ENCODE measurements around the gene ANKMY1.

ANKMY1 gene

DNA sequence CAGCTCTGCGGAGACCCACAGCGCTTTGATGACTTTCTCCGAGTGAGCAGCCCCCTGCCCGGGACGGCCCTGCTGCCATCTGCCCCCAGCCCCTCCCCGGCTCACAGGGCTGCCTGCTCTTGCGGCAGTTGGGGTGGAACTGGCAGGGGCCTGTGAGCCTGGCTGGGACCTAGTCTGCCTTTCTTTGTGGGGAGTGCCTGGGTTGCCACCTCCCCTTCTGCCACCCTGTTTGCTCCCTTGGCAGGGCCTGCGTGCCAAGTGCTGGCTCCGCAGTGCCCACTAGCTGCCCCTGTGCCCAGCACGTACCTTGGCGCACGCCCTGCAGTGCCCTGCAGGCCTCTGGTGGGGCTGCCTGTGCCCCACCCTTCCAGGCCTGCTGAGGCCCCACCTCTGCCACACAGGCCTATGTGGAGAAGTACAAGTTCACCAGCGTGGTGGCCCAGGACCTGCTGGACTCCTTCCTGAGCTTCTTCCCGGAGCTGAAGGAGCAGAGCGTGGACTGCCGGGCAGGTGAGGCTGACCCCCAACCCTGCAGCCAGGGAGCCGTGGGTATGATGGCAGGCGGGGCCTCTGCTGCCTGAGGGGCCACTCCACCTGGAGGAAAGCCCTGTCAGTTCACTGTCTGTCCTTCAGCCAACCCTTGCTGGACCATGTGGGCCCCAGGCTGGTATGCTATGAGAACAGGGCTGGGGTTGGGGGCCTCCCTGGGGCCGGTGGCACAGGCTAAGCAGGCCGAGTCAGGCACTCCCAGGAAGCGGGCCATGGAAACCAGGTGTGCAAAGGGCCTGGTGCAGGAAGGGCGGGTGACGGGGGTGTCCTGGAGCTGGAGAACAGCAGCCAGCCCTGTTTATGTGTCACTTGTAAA lies 17.5 kb upstream of the ANKMY1 start:
- Histone ChIP-seq H3K36me3 (ENCODE audit: control insufficient read depth, insufficient read depth, low read length) (no peaks in the 10 kb centered on the region), H3K9ac (ENCODE audit: low read depth, low read length) (no peak overlapping the region), H3K27me3 (ENCODE audit: control insufficient read depth, insufficient read depth, low read length) (peaks cover under 1% of the 10 kb centered on the region), H3K4me3 (ENCODE audit: low read depth, low read length) (no peak overlapping the region), H3K9me3 (ENCODE audit: control insufficient read depth, insufficient read depth, low read length) (no peaks in the 10 kb centered on the region), H3K4me1 (ENCODE audit: control insufficient read depth, insufficient read depth, low read length) (no peaks in the 10 kb centered on the region)

DNA sequence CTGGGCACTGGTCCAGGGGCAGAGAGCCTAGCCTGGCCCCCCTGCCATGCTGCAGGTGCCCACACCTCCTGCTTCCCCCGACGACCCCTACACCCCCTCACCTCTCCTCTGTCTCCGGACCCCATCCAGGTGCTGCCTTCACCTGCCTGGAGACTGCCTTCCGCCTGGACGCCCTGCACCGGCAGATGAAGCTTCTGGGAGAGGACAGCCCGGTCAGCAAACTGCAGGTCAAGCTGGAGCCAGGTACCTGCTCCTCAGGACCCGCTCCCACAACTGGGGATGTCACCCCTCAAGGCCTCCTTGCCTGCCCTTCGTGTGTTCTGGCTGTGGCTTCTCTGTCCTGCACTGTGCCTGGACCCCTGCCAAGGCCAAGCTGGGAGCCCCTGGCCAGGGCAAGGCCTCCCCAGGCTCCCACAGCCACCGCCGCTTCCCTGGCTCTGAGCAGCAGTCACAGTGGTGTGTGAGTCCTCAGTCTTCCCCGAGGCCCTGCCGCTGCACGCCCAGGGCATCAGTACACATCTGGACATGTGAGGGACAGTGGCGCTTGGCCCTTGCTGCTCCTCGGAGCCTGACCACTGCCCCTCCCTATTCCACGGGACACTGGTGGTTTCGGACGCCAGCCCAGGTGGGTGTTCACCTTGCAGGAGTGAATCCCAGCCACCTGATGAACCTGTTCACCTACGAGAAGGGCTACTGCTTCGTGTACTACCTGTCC lies 16.8 kb upstream of the ANKMY1 start:
- H3K36me3 ChIP-seq (ENCODE audit: control insufficient read depth, insufficient read depth, low read length): no peaks in the 10 kb centered on the region
- H3K9ac ChIP-seq (ENCODE audit: low read depth, low read length): no peak overlapping the region
- H3K4me3 ChIP-seq (ENCODE audit: low read depth, low read length): no peak overlapping the region
- peaks cover 9% of the 10 kb centered on the region for H3K27me3 ChIP-seq (ENCODE audit: control insufficient read depth, insufficient read depth, low read length)
- no peaks in the 10 kb centered on the region for H3K4me1 ChIP-seq (ENCODE audit: control insufficient read depth, insufficient read depth, low read length)
- H3K9me3 ChIP-seq (ENCODE audit: control insufficient read depth, insufficient read depth, low read length): no peaks in the 10 kb centered on the region

DNA sequence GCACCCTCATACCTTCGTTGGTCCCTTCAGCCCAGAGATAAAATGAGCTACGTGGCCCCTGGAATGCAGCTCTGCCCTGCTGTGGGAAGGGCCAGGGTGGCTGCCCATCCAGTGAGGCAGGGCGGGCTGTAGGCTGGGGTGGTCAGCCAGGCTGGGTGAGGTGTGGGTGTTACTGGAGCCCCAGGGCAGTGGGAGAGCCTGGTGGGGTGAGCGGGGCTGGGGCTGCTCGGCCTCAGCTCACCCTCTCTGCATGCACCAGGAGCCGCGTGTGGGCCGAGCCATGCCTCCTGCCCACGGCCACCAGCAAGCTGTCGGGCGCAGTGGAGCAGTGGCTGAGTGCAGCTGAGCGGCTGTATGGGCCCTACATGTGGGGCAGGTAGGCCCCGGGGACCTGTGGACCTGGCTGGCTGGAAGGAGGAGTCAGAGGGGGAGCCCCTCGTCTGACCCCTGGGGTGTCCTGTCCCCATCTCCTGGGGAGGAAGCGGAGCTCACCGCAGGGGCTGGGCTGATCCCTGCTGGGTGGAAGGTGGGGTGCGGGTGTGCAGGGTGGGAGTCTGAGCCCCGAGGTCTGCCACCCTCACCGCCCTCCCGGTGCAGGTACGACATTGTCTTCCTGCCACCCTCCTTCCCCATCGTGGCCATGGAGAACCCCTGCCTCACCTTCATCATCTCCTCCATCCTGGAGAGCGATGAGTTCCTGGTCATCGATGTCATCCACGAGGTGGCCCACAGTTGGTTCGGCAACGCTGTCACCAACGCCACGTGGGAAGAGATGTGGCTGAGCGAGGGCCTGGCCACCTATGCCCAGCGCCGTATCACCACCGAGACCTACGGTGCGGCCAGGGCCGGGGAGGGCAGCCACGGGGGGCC lies 16.0 kb upstream of the ANKMY1 start:
- Histone ChIP-seq H3K4me1 (ENCODE audit: control insufficient read depth, insufficient read depth, low read length) (no peaks in the 10 kb centered on the region), H3K9me3 (ENCODE audit: control insufficient read depth, insufficient read depth, low read length) (no peaks in the 10 kb centered on the region), H3K36me3 (ENCODE audit: control insufficient read depth, insufficient read depth, low read length) (no peaks in the 10 kb centered on the region), H3K27me3 (ENCODE audit: control insufficient read depth, insufficient read depth, low read length) (peaks cover 14% of the 10 kb centered on the region), H3K4me3 (ENCODE audit: low read depth, low read length) (no peak overlapping the region), H3K9ac (ENCODE audit: low read depth, low read length) (no peak overlapping the region)

DNA sequence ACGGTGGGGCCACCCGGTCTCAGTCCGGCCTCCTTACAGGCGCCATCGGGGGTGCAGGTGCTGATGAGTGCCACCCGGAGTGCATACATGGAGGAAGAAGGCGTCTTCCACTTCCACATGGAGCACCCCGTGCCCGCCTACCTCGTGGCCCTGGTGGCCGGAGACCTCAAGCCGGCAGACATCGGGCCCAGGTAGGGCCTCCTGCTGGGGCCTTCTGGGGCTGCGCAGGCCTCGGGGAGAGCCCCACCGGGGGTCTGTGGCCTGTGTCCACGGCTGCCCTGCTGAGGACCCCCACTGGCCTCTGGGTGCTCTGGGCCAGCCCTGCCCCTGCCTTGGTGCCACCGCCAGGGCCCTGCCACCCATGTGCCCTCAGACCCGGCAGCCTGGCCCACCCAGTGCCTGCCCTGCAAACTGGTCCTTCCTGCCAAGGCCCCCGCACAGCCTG lies 15.3 kb upstream of the ANKMY1 start:
- peaks cover 14% of the 10 kb centered on the region for H3K27me3 ChIP-seq (ENCODE audit: control insufficient read depth, insufficient read depth, low read length)
- no peak overlapping the region for H3K4me3 ChIP-seq (ENCODE audit: low read depth, low read length)
- no peaks in the 10 kb centered on the region for H3K36me3 ChIP-seq (ENCODE audit: control insufficient read depth, insufficient read depth, low read length)
- H3K9me3 ChIP-seq (ENCODE audit: control insufficient read depth, insufficient read depth, low read length): no peaks in the 10 kb centered on the region
- no peak overlapping the region for H3K9ac ChIP-seq (ENCODE audit: low read depth, low read length)
- no peaks in the 10 kb centered on the region for H3K4me1 ChIP-seq (ENCODE audit: control insufficient read depth, insufficient read depth, low read length)

DNA sequence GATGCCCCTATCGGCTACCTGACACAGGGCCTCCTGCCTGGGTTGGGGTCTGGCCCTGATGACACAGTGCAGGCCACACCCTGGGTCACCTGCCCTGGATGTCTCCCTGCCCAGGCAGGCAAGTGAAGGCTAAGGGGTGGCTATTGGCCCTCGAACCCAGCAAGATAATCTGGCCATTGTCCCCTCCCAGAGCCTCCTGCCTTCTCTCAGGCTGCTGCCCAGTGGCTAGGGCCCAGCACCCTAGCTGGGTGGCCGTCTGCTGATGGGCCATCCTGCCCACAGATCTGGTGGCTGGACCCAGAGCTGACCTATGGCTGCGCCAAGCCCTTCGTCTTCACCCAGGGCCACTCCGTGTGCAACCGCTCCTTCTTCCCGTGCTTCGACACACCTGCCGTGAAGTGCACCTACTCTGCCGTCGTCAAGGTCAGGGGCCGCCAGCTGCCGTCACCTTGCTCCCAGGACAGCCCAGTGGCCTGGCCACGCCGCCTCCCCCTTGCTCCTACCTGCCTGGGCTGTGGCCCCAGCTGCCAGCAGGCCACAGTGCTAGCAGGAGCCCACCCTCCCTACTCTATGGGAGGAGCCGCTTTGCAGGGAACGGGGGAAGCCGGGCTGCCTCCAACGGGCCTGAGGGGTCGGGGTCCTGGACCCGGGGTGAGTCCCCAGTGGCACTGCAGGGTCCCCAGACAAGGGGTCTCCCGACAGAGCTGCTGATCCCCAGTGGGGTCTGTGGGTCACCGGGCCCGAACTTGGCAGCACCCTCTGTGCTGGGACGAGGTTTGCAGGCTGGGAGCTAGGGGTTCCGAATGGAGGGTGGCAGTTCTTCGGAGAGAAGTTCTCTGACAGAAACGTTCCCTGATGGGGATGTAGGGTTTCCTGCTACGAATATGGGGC lies 14.6 kb upstream of the ANKMY1 start:
- Histone ChIP-seq H3K36me3 (ENCODE audit: control insufficient read depth, insufficient read depth, low read length) (no peaks in the 10 kb centered on the region), H3K4me3 (ENCODE audit: low read depth, low read length) (no peak overlapping the region), H3K9me3 (ENCODE audit: control insufficient read depth, insufficient read depth, low read length) (no peaks in the 10 kb centered on the region), H3K27me3 (ENCODE audit: control insufficient read depth, insufficient read depth, low read length) (peaks cover 20% of the 10 kb centered on the region), H3K9ac (ENCODE audit: low read depth, low read length) (no peak overlapping the region), H3K4me1 (ENCODE audit: control insufficient read depth, insufficient read depth, low read length) (peaks cover 3% of the 10 kb centered on the region)

DNA sequence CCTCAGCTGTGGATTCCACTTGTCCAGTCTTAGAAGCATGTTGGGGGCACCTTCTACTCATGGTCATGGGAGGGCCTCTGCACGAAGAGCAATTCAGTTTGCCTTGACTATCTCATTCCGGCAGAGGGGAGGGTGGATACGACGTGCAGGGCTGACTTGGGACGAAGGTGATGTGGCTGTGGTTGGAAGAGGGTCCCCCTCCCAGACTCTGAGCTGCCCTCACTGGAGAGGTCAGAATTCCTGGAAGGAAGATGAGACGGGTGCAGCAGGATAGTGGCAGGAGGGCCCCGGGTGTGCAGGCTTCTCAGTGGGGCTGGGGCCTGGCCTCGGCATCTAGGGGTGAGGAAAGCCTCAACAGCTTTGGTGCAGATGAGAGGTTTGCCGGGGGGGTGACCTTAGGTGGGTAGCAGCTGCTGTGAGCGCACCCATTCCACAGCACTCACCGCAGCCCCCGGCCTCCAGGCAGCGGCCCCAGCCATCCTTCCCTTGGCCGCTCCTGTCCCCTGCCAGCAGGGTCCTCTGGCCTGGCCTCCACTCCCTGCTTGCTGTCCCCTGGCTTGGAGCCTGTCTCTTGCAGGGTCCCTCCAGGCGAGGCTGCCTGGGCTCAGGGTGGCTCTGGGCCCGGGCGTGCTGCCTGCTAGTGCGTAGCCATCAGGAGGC lies 13.7 kb upstream of the ANKMY1 start:
- Histone ChIP-seq H3K9ac (ENCODE audit: low read depth, low read length) (no peak overlapping the region), H3K9me3 (ENCODE audit: control insufficient read depth, insufficient read depth, low read length) (no peaks in the 10 kb centered on the region), H3K27me3 (ENCODE audit: control insufficient read depth, insufficient read depth, low read length) (peaks cover 28% of the 10 kb centered on the region), H3K4me3 (ENCODE audit: low read depth, low read length) (no peak overlapping the region), H3K4me1 (ENCODE audit: control insufficient read depth, insufficient read depth, low read length) (peaks cover 6% of the 10 kb centered on the region), H3K36me3 (ENCODE audit: control insufficient read depth, insufficient read depth, low read length) (no peaks in the 10 kb centered on the region)

DNA sequence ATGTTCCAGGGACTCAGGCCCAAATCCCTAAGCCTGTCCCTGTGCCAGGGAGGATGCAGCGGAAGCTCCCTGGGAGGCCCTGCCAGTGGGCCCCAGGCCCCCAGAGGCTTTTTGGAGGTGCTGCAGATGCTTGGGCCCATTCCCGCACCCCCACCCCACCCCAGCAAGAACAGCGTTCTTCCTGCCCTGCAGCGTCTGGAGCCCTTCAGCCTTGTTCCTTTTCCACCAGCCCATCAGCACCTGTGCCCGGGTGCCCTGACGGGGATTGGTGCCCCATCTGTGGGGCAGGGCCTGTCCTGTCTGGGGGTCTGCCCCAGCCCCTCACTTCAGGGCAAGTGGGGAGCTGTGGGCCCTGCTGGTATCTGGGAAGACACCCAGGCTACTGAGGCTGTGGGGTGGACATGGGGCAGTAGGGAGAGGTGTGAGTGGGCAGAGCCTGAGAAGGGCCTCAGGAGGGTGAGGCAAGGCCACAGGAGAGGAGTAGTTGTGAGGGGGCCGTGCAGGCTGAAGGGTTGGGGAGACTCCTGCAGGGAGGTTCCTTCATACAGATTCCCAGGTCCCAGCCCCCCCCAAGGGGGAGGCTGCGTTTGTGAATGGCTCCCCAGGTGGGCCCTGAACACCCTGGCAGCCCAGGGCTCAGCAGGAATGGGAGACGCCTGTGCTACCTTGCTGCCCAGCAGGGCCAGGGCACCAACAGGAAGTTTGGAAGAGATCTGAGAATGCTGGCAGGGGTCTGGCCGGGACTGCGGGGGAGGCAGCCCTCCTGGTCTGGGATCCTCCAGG lies 12.9 kb upstream of the ANKMY1 start:
- Histone ChIP-seq H3K9me3 (ENCODE audit: control insufficient read depth, insufficient read depth, low read length) (no peaks in the 10 kb centered on the region), H3K4me1 (ENCODE audit: control insufficient read depth, insufficient read depth, low read length) (peaks cover 9% of the 10 kb centered on the region), H3K4me3 (ENCODE audit: low read depth, low read length) (no peak overlapping the region), H3K36me3 (ENCODE audit: control insufficient read depth, insufficient read depth, low read length) (no peaks in the 10 kb centered on the region), H3K9ac (ENCODE audit: low read depth, low read length) (no peak overlapping the region), H3K27me3 (ENCODE audit: control insufficient read depth, insufficient read depth, low read length) (peaks cover 28% of the 10 kb centered on the region)

DNA sequence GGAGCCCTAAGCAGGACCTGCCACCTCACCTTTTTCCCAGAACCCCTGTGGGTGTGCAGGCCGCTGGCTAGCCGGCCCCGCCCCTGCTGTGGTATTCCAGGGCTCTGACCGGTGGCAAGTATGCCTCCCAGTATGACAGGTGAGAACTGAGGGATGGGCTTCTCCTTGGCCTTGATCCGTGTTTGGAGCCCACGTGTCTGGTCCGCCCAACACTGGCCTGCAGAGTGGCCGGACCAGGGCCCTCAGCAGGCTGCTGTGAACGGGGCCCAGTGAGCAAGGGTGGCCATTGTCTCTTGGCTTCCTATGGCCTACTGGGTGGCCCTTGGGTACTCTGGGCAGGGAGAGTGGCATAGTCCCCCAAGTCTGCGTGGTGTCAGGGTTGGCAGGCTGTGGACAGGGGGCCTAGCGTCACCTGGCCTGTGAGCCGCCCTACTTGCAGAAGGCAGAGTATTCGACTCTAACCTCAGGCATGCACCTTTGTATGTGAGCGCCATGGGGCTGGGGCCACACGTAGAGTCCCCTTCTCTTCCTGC lies 12.3 kb upstream of the ANKMY1 start:
- Histone ChIP-seq H3K27me3 (ENCODE audit: control insufficient read depth, insufficient read depth, low read length) (peaks cover 28% of the 10 kb centered on the region), H3K4me3 (ENCODE audit: low read depth, low read length) (no peak overlapping the region), H3K4me1 (ENCODE audit: control insufficient read depth, insufficient read depth, low read length) (peaks cover 9% of the 10 kb centered on the region), H3K36me3 (ENCODE audit: control insufficient read depth, insufficient read depth, low read length) (no peaks in the 10 kb centered on the region), H3K9me3 (ENCODE audit: control insufficient read depth, insufficient read depth, low read length) (no peaks in the 10 kb centered on the region), H3K9ac (ENCODE audit: low read depth, low read length) (no peak overlapping the region)

DNA sequence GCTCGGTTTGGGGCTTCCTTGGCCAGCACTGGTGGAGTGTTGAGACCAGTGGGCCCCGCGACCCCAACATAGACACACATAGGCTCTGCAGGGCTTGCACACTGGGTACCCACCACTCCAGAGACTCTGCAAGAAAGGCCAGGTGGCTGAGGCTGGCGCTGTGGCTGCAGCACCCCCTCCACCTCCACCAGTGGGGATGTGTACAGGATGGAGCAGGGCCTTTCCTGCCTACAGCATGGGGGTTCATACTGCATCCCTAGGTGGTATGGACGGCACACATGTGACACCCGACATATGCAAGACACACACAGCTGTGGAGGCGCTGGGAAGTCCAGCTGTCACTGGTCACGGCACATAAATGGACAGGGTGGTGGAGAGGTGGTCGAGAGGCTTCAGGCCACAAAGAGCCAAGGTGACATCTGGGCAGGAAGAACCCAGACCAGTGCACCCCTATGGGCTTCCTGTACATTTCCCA lies 11.8 kb upstream of the ANKMY1 start:
- Histone ChIP-seq H3K36me3 (ENCODE audit: control insufficient read depth, insufficient read depth, low read length) (no peaks in the 10 kb centered on the region), H3K4me1 (ENCODE audit: control insufficient read depth, insufficient read depth, low read length) (peaks cover 9% of the 10 kb centered on the region), H3K27me3 (ENCODE audit: control insufficient read depth, insufficient read depth, low read length) (peaks cover 28% of the 10 kb centered on the region), H3K4me3 (ENCODE audit: low read depth, low read length) (peak overlapping the region; percentile 46), H3K9ac (ENCODE audit: low read depth, low read length) (no peak overlapping the region), H3K9me3 (ENCODE audit: control insufficient read depth, insufficient read depth, low read length) (no peaks in the 10 kb centered on the region)
